GM12878 (cell line): Measurements from ENCODE around the gene AHNAK2. TPM values are rescaled to one million over a fixed set of nuclear protein-coding genes. Genes with fewer than 3 reads are reported as not detected.

Experiments
- ATAC-seq: fragments of 200-7000 bp; cut with Tn5 transposase; 3 replicates; pipeline ENCODE4 v1.9.1; 2020; ENCODE audit warnings: mild to moderate bottlenecking, moderate library complexity
- BruUV-seq: library from RNA; stranded (reverse); fragments of 400-500 nt; replicated peaks from 2 replicates; lab custom pipeline; 2021; lab: Mats Ljungman, UMichigan
- CTCF ChIA-PET: fragments of 300-600 bp; sonication (Branson Sonifier 250); formaldehyde crosslinking; extraction: SDS; loops from one replicate; lab custom pipeline; 2021; ENCODE audit warnings: inconsistent platforms; lab: Yijun Ruan, JAX
- POLR2A ChIA-PET: fragments of 350-600 bp; formaldehyde crosslinking; extraction: SDS; loops from one replicate; lab custom pipeline; 2021; ENCODE audit warnings: inconsistent platforms; lab: Charles Lee
- RAD21 ChIA-PET: fragments of 300-600 bp; sonication (Branson Sonifier 250); formaldehyde crosslinking; loops from one replicate; lab custom pipeline; 2023; ENCODE audit warnings: antibody characterized with exemption; ENCODE audit not compliant: unreplicated experiment; lab: Charles Lee
- SMC1A ChIA-PET: fragments of 300-600 bp; sonication (Branson Sonifier 250); formaldehyde crosslinking; loops from one replicate; lab custom pipeline; 2023; ENCODE audit not compliant: unreplicated experiment, uncharacterized antibody; lab: Charles Lee
- DNase-seq: peaks from one replicate; pipeline ENCODE4 v3.0.0-alpha.2; 2011; ENCODE audit warnings: low read depth, low spot score
- FAIRE-seq: peaks from 3 replicates; lab custom pipeline; 2011; peaks lifted over from hg19 to GRCh38; lab: Jason Lieb, UNC
- H2AFZ ChIP-seq: 2 replicates; pipeline ENCODE4 v1.6.0; 2011; ENCODE audit warnings: low read depth, low read length, control low read depth; ENCODE audit not compliant: control insufficient read depth
- H3K27ac ChIP-seq: 2 replicates; pipeline ENCODE4 v1.5.1; 2011; ENCODE audit warnings: control low read depth; ENCODE audit not compliant: control insufficient read depth, insufficient read depth
- H3K27me3 ChIP-seq, 2 experiments: replicated peaks in 1 of 2; 2 replicates each; pipeline versions ENCODE4 v1.6.0 to v1.6.1; 2011; ENCODE audit warnings: low read length in 1 of 2; ENCODE audit not compliant: control insufficient read depth in 2 of 2, insufficient read depth in 2 of 2
- H3K36me3 ChIP-seq, 2 experiments: 2 replicates each; pipeline ENCODE4 v1.5.1; 2011; ENCODE audit warnings: low read length in 1 of 2; ENCODE audit not compliant: control insufficient read depth in 2 of 2, insufficient read depth in 2 of 2
- H3K4me1 ChIP-seq: 2 replicates; pipeline ENCODE4 v1.6.1; 2011; ENCODE audit warnings: mild to moderate bottlenecking, low read length, moderate library complexity, mixed read lengths; ENCODE audit not compliant: control insufficient read depth, insufficient read depth
- H3K4me2 ChIP-seq: 2 replicates; pipeline ENCODE4 v1.6.0; 2011; ENCODE audit warnings: control low read depth; ENCODE audit not compliant: control insufficient read depth, insufficient read depth
- H3K4me3 ChIP-seq: fragments of 200-600 bp; sonication (generic); 2 replicates; pipeline ENCODE4 v1.5.1; 2016
- H3K79me2 ChIP-seq: 2 replicates; pipeline ENCODE4 v1.6.0; 2011; ENCODE audit warnings: low read length; ENCODE audit not compliant: control insufficient read depth, insufficient read depth
- H3K9ac ChIP-seq: 2 replicates; pipeline ENCODE4 v1.8.0; 2011; ENCODE audit warnings: low read length, control low read depth, mixed read lengths; ENCODE audit not compliant: control insufficient read depth, insufficient read depth
- H3K9me3 ChIP-seq: replicated peaks from 3 replicates; pipeline ENCODE4 v1.5.1; 2011; ENCODE audit warnings: mild to moderate bottlenecking, low read length; ENCODE audit not compliant: control insufficient read depth, insufficient read depth
- H4K20me1 ChIP-seq: 2 replicates; pipeline ENCODE4 v1.6.0; 2011; ENCODE audit not compliant: control insufficient read depth, insufficient read depth
- ASH2L ChIP-seq: fragments of 300-600, 200-600 bp; sonication (generic); IDR thresholded peaks from 2 replicates; pipeline ENCODE4 v1.6.1; 2017; ENCODE audit warnings: low read depth, mild to moderate bottlenecking, borderline replicate concordance
- CEBPB ChIP-seq, 2 experiments: fragments of 150-350 bp in 1 of 2; IDR thresholded peaks; 2 replicates each; pipeline ENCODE4 v1.6.1; 2012 to 2014; ENCODE audit warnings: low read depth in 2 of 2, low read length in 2 of 2, borderline replicate concordance in 1 of 2, inconsistent platforms in 1 of 2
- E4F1 ChIP-seq: fragments of 450-650 bp; IDR thresholded peaks from 2 replicates; pipeline ENCODE4 v1.6.1; 2018; ENCODE audit warnings: borderline replicate concordance, mild to moderate bottlenecking; ENCODE audit not compliant: partially characterized antibody
- JUNB ChIP-seq: IDR thresholded peaks from 2 replicates; pipeline ENCODE4 v1.6.1; 2016; ENCODE audit warnings: antibody characterized with exemption, mild to moderate bottlenecking
- LARP7 ChIP-seq: fragments of 450-650 bp; IDR thresholded peaks from 2 replicates; pipeline ENCODE4 v1.6.1; 2017; ENCODE audit warnings: mild to moderate bottlenecking
- NKRF ChIP-seq: fragments of 450-650 bp; conservative IDR thresholded peaks from 2 replicates; pipeline ENCODE4 v1.6.1; 2017; ENCODE audit warnings: mild to moderate bottlenecking, moderate library complexity
- RAD21 ChIP-seq: IDR thresholded peaks from 2 replicates; pipeline ENCODE4 v1.6.1; 2011; ENCODE audit warnings: mild to moderate bottlenecking, low read depth, low read length, moderate library complexity; ENCODE audit not compliant: insufficient read depth
- RB1 ChIP-seq: fragments of 450-650 bp; formaldehyde crosslinking; IDR thresholded peaks from 2 replicates; pipeline ENCODE4 v1.6.1; 2017; ENCODE audit warnings: mild to moderate bottlenecking, borderline replicate concordance
- RELA ChIP-seq: fragments of 450-650 bp; IDR thresholded peaks from 2 replicates; pipeline ENCODE4 v1.8.0; 2014; ENCODE audit warnings: borderline replicate concordance; ENCODE audit not compliant: partially characterized antibody
- SMARCA5 ChIP-seq: fragments of 450-650 bp; IDR thresholded peaks from 2 replicates; pipeline ENCODE4 v1.6.1; 2017; ENCODE audit warnings: mild to moderate bottlenecking
- SP1 ChIP-seq: IDR thresholded peaks from one replicate; pipeline ENCODE4 v1.6.1; 2011; ENCODE audit warnings: low read depth, low read length
- SREBF1 ChIP-seq: IDR thresholded peaks from 2 replicates; pipeline ENCODE4 v1.6.1; 2012; ENCODE audit warnings: mild to moderate bottlenecking, low read length
- SREBF2 ChIP-seq: IDR thresholded peaks from 2 replicates; pipeline ENCODE4 v1.6.1; 2012; ENCODE audit warnings: mild to moderate bottlenecking, low read length
- TARDBP ChIP-seq: IDR thresholded peaks from 2 replicates; pipeline ENCODE4 v1.6.1; 2016; ENCODE audit warnings: borderline replicate concordance
- TBL1XR1 ChIP-seq: IDR thresholded peaks from 2 replicates; pipeline ENCODE4 v1.6.1; 2012; ENCODE audit warnings: low read depth, low read length, improper control_type of control experiment
- YY1 ChIP-seq: IDR thresholded peaks from 2 replicates; pipeline ENCODE4 v1.6.1; 2011; ENCODE audit warnings: low read depth, mild to moderate bottlenecking, low read length
- ZNF217 ChIP-seq: fragments of 450-650 bp; IDR thresholded peaks from 2 replicates; pipeline ENCODE4 v1.6.1; 2017; ENCODE audit warnings: antibody characterized with exemption, mild to moderate bottlenecking
- WGBS: methylation state at CpG from one replicate; pipeline ENCODE4 v1.1.6; 2016; ENCODE audit warnings: low lambda C conversion rate; ENCODE audit not compliant: insufficient replicate concordance, insufficient coverage; ENCODE audit errors: missing lambda C conversion rate; 5-methylcytosine and 5-hydroxymethylcytosine counted together
- in situ Hi-C: fragments of 300-500 bp; cut with MboI; formaldehyde crosslinking; loops from 9 replicates; pipeline ENCODE4 v1.14.3; 2018; ENCODE audit warnings: mixed read lengths
- intact Hi-C: fragments of 100-400 bp; cut with micrococcal nuclease; formaldehyde crosslinking; loops from one replicate; pipeline ENCODE4 v1.14.2; 2022; ENCODE audit not compliant: unreplicated experiment
- polyA plus RNA-seq, 11 experiments: library from polyadenylated mRNA; depleted of rRNA in 4 of 11; unstranded in 6 of 11; stranded (reverse) in 5 of 11; fragments of >200 nt; fragmentation: Nextera tagmentation in 4 of 11; fragmentation: Illumina TruSeq in 1 of 11; extraction: Ambion mirVana in 4 of 11; extraction: Trizol in 1 of 11; gene quantifications; 1 replicate in 1 of 11; 2 replicates in 10 of 11; pipeline versions ENCODE4 v1.2.1 to v1.2.3, GENCODE V29; 2011 to 2016; ENCODE audit warnings: inconsistent platforms in 2 of 11, missing spikeins in 2 of 11, low read depth in 1 of 11
- total RNA-seq, 4 experiments: library from RNA; depleted of rRNA in 3 of 4; stranded (reverse); fragments of >200 nt in 3 of 4; fragmentation: Illumina TruSeq in 1 of 4; extraction: Trizol in 1 of 4; gene quantifications; 2 replicates each; pipeline versions ENCODE4 v1.2.1 to v1.2.3, GENCODE V29; 2013 to 2021
- TF ChIP-seq, protein P1 (sequence below): fragments of 450-650 bp; IDR thresholded peaks from 2 replicates; pipeline ENCODE4 v1.6.1; 2014; ENCODE audit warnings: mild to moderate bottlenecking

Gene AHNAK2
- total and polyA plus RNA-seq, 10 of the 15 experiments (the other 5 are each of a cell fraction or from before 2014, with no cell fraction given) = 0.03 to 0.10 TPM; not detected in 8

GRCh38 chr14:105023144-105023543, 45.0 kb upstream of the AHNAK2 start (continued):
- TF ChIP-seq ASH2L = no peak
- no peak for TF ChIP-seq LARP7

DNA sequence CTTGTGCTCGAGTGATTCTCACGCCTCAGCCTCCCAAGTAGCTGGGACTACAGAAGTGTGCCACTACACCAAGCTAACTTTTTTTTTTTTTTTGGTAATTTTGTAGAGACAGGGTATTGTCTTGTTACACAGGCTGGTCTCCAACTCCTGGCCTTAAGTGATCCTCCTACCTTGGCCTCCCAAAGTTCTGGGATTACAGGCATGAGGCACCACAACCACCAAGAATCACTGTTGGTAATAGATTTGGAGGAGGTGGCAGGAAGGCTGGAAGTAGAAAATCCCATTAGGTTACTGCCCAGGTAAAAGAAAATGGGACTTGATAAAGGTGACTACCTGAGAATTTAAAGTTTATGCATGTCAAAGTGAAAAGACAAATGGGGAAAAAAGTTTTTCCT, 44.1 kb upstream of the AHNAK2 start:
- ATAC-seq (no peak), DNase-seq (no peak), FAIRE-seq (no peak)
- BruUV-seq = no TSS peak
- peak overlapping the region; percentile 95 for H3K9ac ChIP-seq
- peaks cover 52% of the 10 kb centered on the region for H3K79me2 ChIP-seq
- peak overlapping the region; percentile 78; the same call in 1 of the 2 replicates for H3K4me2 ChIP-seq
- H3K4me3 ChIP-seq = peak overlapping the region; percentile 72
- intact Hi-C loops (loop anchor here (5.0 kb wide), 1 partner anchor 45 kb away; the partner anchor contains the start of gene GPR132), in situ Hi-C loops (no loop called here)
- H3K36me3 ChIP-seq = peaks cover 0 to 2% of the 10 kb centered on the region in 2 experiments; a peak in 2 of 4 replicates
- peaks cover 3% of the 10 kb centered on the region; the same call in 1 of the 3 replicates for H3K9me3 ChIP-seq
- ChIA-PET RAD21 (interaction anchor here (1.5 kb wide), 1 partner anchor 65 kb away, joined by 5 read pairs; no protein-coding TSS in a partner anchor), CTCF (no interaction called here), SMC1A (no interaction called here), POLR2A (interaction anchor here (1.3 to 1.9 kb wide), 3 partner anchors 14 to 44 kb away, joined by 3 to 13 read pairs (median 3); no protein-coding TSS in a partner anchor)
- H3K27ac ChIP-seq = peak overlapping the region; percentile 93
- H2AFZ ChIP-seq = no peak overlapping the region
- peaks cover 26% of the 10 kb centered on the region for H3K4me1 ChIP-seq
- no peaks in the 10 kb centered on the region for H3K27me3 ChIP-seq
- H4K20me1 ChIP-seq = no peaks in the 10 kb centered on the region
- TF ChIP-seq, protein P1, sequence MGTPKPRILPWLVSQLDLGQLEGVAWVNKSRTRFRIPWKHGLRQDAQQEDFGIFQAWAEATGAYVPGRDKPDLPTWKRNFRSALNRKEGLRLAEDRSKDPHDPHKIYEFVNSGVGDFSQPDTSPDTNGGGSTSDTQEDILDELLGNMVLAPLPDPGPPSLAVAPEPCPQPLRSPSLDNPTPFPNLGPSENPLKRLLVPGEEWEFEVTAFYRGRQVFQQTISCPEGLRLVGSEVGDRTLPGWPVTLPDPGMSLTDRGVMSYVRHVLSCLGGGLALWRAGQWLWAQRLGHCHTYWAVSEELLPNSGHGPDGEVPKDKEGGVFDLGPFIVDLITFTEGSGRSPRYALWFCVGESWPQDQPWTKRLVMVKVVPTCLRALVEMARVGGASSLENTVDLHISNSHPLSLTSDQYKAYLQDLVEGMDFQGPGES = no peak
- TF ChIP-seq RB1 = no peak
- TF ChIP-seq SP1 = no peak
- TF ChIP-seq CEBPB (IDR thresholded peaks at IDR 0.05; ENCODE audit: borderline replicate concordance in 1 of 2, low read depth in 2 of 2, low read length in 2 of 2) = no peak
- TF ChIP-seq SREBF1 = no peak
- no peak for TF ChIP-seq SMARCA5
- TF ChIP-seq YY1 = no peak
- TF ChIP-seq E4F1 = no peak
- no peak for TF ChIP-seq NKRF
- TF ChIP-seq RELA = no peak
- no peak for TF ChIP-seq TBL1XR1
- no peak for TF ChIP-seq JUNB
- no peak for TF ChIP-seq RAD21
- TF ChIP-seq SREBF2 = no peak
- TF ChIP-seq ZNF217 = no peak
- TF ChIP-seq ASH2L = no peak
- TF ChIP-seq TARDBP = no peak
- 43% methylated on average over 2 of the region's 2 CpGs for WGBS
